ENCODE measurements around the gene RPL10A. TPM values are rescaled to one million over a fixed set of nuclear protein-coding genes. Genes with fewer than 3 reads are reported as not detected.
A peak's percentile ranks its signal among the peaks of the same experiment; 100 is the strongest.

RPL10A gene
- total and polyA plus RNA-seq, 2 of the 13 experiments (the other 11 are each of a cell fraction or from before 2014, with no cell fraction given), result 1,854 to 2,726 TPM

DNA sequence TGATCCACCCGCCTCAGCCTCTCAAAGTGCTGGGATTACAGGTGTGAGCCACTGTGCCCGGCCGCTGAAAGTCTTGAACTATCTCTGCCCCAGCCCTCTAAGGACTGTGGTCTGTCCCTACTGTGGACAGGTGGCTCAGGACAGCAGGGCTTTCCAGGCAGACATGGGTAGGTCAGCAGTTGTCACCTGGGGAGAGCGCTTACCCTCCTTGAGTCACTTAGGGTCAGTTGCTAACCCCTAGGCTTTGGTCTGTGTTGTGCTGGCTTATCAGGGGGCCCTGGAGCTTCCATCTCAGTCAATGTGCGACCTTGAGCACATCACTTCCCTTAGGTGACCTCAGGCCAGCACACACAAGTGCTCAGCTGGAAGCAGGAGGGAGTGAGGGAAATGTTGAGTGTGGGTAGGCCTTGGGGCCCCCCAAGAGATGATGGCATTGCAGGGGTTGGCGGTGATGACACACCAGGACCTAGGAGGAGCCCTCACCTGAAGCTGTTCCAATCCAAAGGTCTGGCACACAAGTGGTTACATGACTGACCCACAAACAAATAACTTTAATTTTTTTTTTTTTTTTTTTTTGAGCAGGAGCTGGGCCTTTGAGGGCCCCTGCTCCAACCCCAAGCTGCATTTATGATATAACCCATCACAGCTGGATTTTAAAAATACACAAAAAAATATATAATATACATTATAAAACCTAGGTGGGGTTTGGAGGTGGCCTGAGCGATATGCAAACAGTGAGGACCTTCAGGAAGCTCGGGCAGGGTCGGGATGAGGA is 5.1 kb downstream of the RPL10A start (continued):
- TF ChIP-seq SP4 (CRISPR knock-in tag; IDR thresholded peaks at IDR 0.05), result peak; percentile 42; the same call in 1 of the 2 replicates
- TF ChIP-seq RXRB (CRISPR knock-in tag; IDR thresholded peaks at IDR 0.05; ENCODE audit: borderline replicate concordance), result peak; percentile 58
- no peak for TF ChIP-seq ZNF274 (CRISPR knock-in tag; IDR thresholded peaks at IDR 0.05)
- TF ChIP-seq, protein P1, sequence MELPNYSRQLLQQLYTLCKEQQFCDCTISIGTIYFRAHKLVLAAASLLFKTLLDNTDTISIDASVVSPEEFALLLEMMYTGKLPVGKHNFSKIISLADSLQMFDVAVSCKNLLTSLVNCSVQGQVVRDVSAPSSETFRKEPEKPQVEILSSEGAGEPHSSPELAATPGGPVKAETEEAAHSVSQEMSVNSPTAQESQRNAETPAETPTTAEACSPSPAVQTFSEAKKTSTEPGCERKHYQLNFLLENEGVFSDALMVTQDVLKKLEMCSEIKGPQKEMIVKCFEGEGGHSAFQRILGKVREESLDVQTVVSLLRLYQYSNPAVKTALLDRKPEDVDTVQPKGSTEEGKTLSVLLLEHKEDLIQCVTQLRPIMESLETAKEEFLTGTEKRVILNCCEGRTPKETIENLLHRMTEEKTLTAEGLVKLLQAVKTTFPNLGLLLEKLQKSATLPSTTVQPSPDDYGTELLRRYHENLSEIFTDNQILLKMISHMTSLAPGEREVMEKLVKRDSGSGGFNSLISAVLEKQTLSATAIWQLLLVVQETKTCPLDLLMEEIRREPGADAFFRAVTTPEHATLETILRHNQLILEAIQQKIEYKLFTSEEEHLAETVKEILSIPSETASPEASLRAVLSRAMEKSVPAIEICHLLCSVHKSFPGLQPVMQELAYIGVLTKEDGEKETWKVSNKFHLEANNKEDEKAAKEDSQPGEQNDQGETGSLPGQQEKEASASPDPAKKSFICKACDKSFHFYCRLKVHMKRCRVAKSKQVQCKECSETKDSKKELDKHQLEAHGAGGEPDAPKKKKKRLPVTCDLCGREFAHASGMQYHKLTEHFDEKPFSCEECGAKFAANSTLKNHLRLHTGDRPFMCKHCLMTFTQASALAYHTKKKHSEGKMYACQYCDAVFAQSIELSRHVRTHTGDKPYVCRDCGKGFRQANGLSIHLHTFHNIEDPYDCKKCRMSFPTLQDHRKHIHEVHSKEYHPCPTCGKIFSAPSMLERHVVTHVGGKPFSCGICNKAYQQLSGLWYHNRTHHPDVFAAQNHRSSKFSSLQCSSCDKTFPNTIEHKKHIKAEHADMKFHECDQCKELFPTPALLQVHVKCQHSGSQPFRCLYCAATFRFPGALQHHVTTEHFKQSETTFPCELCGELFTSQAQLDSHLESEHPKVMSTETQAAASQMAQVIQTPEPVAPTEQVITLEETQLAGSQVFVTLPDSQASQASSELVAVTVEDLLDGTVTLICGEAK (IDR thresholded peaks at IDR 0.05), result no peak
- TF ChIP-seq, protein P1 (CRISPR knock-in tag; IDR thresholded peaks at IDR 0.05), result no peak
- TF ChIP-seq NRL (CRISPR knock-in tag; IDR thresholded peaks at IDR 0.05; ENCODE audit: borderline replicate concordance), result peak; percentile 41; the same call in 1 of the 2 replicates
- TF ChIP-seq, protein P2, sequence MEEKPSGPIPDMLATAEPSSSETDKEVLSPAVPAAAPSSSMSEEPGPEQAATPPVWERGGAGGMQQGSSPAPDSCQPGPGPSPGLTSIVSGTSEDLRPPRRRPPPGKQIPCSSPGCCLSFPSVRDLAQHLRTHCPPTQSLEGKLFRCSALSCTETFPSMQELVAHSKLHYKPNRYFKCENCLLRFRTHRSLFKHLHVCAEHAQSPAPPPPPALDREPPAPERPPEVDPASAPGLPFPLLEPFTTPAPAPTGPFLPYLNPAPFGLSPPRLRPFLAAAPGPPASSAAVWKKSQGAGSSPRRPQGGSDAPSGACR (CRISPR knock-in tag; IDR thresholded peaks at IDR 0.05), result no peak
- TF ChIP-seq MAZ (IDR thresholded peaks at IDR 0.05; ENCODE audit: borderline replicate concordance, low read depth, low read length), result no peak
- peak; percentile 32; the same call in 1 of the 2 replicates for TF ChIP-seq MAZ (CRISPR knock-in tag; IDR thresholded peaks at IDR 0.05; ENCODE audit: low read depth)
- 0 out of 2 replicates have a peak, but pooled peaks have one; percentile 18 for TF ChIP-seq MEF2D (CRISPR knock-in tag; IDR thresholded peaks at IDR 0.05)
- TF ChIP-seq ZNF567 (CRISPR knock-in tag; IDR thresholded peaks at IDR 0.05; ENCODE audit: borderline replicate concordance), result no peak
- TF ChIP-seq, protein P3, sequence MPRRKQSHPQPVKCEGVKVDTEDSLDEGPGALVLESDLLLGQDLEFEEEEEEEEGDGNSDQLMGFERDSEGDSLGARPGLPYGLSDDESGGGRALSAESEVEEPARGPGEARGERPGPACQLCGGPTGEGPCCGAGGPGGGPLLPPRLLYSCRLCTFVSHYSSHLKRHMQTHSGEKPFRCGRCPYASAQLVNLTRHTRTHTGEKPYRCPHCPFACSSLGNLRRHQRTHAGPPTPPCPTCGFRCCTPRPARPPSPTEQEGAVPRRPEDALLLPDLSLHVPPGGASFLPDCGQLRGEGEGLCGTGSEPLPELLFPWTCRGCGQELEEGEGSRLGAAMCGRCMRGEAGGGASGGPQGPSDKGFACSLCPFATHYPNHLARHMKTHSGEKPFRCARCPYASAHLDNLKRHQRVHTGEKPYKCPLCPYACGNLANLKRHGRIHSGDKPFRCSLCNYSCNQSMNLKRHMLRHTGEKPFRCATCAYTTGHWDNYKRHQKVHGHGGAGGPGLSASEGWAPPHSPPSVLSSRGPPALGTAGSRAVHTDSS (CRISPR knock-in tag; conservative IDR thresholded peaks at IDR 0.05), result no peak
- no peak for TF ChIP-seq GATAD2A (CRISPR knock-in tag; IDR thresholded peaks at IDR 0.05)
- no peak for TF ChIP-seq ZFP41 (CRISPR knock-in tag; IDR thresholded peaks at IDR 0.05; ENCODE audit: borderline replicate concordance)
- no peak for TF ChIP-seq ZMYM2 (CRISPR knock-in tag; IDR thresholded peaks at IDR 0.05)
- TF ChIP-seq ZNF333 (CRISPR knock-in tag; IDR thresholded peaks at IDR 0.05; ENCODE audit: borderline replicate concordance), result no peak
- TF ChIP-seq NFE2L1 (CRISPR knock-in tag; IDR thresholded peaks at IDR 0.05; ENCODE audit: borderline replicate concordance), result no peak
- TF ChIP-seq PHF8 (CRISPR knock-in tag; IDR thresholded peaks at IDR 0.05), result 0 out of 2 replicates have a peak, but pooled peaks have one; percentile 39
- 0 out of 2 replicates have a peak, but pooled peaks have one; percentile 28 for TF ChIP-seq MYC (CRISPR knock-in tag; IDR thresholded peaks at IDR 0.05; ENCODE audit: borderline replicate concordance)
